ENCODE data around the gene ZNF329. TPM values are rescaled to one million over a fixed set of nuclear protein-coding genes. Genes with fewer than 3 reads are reported as not detected.

The ZNF329 gene
- total and polyA plus RNA-seq, 2 experiments from 2014 or later = 1.8 to 18.4 TPM

DNA sequence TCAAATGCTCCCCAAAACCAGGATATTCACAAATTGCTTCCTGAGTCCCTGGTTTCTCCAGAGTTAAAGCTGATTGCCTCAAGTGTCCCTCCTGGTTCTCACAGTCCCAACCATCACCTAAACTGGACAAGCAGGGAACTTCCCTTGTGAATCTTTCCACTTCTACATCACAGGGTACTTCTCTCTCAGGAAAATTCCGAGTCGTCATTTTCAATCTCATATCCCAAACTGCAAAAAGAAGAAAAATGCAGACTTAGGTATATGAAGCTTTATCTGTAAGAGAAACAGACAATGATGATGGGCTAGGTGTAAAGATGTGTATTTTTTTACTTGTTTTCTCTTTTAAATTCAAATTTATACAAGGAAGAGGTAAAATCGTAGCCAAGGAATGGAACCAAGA lies 21.3 kb downstream of the ZNF329 start:
- Histone ChIP-seq H3K4me3 (no peak overlapping the region), H3K4me1 (ENCODE audit: insufficient read depth) (no peaks in the 10 kb centered on the region), H3K9me2 (replicated peaks; ENCODE audit: insufficient read depth) (no peaks in the 10 kb centered on the region), H4K20me1 (ENCODE audit: insufficient read depth, poor library complexity, severe bottlenecking) (no peaks in the 10 kb centered on the region), H3K36me3 (replicated peaks; ENCODE audit: insufficient read depth, low read depth) (peaks cover 30% of the 10 kb centered on the region), H3K27ac (no peak overlapping the region), H3K4me2 (no peak overlapping the region), H3K9me3 (ENCODE audit: low read depth) (peaks cover 84% of the 10 kb centered on the region), H2AFZ (no peak overlapping the region), H3K79me2 (no peaks in the 10 kb centered on the region), H3K27me3 (no peaks in the 10 kb centered on the region)
- 97% methylated on average over 3 of the region's 3 CpGs for WGBS (ENCODE audit: low lambda C conversion rate, missing lambda C conversion rate)
- TF ChIP-seq, protein P1, sequence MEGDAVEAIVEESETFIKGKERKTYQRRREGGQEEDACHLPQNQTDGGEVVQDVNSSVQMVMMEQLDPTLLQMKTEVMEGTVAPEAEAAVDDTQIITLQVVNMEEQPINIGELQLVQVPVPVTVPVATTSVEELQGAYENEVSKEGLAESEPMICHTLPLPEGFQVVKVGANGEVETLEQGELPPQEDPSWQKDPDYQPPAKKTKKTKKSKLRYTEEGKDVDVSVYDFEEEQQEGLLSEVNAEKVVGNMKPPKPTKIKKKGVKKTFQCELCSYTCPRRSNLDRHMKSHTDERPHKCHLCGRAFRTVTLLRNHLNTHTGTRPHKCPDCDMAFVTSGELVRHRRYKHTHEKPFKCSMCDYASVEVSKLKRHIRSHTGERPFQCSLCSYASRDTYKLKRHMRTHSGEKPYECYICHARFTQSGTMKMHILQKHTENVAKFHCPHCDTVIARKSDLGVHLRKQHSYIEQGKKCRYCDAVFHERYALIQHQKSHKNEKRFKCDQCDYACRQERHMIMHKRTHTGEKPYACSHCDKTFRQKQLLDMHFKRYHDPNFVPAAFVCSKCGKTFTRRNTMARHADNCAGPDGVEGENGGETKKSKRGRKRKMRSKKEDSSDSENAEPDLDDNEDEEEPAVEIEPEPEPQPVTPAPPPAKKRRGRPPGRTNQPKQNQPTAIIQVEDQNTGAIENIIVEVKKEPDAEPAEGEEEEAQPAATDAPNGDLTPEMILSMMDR (IDR thresholded peaks at IDR 0.05; ENCODE audit: poor library complexity) = no peak
- TF ChIP-seq EZH2phosphoT487 (IDR thresholded peaks at IDR 0.05; ENCODE audit: low read depth, severe bottlenecking, unreplicated experiment) = no peak
- TF ChIP-seq EZH2 (IDR thresholded peaks at IDR 0.05; ENCODE audit: borderline replicate concordance) = no peak
- DNase-seq (ENCODE audit: low spot score) = no peak

DNA sequence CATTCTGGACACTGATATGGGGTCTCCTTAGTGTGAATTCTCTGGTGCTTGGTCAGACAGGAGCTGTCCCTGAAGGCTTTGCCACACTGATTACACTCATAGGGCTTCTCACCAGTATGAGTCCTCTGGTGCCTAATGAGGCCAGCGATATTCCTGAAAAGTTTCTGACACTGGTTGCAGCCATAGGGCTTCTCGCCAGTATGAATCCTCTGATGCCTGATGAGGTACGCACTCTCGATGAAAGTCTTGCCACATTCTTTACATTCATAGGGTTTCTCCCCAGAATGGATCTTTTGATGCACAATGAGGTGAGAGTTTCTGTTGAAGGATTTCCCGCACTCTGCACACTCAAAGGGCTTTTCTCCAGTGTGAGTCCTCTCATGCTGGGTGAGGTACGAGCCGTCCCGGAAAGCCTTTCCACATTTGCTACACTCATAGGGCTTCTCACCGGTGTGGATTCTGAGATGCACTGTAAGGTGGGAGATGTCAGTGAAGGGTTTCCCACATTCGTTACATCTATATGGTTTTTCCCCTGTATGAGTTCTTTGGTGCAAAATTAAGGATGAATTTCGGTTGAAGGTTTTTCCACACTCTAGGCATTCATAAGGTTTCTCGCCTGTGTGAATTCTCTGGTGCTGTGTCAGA lies 22.4 kb downstream of the ZNF329 start:
- Histone ChIP-seq H3K79me2 (no peaks in the 10 kb centered on the region), H2AFZ (no peak overlapping the region), H3K4me3 (no peak overlapping the region), H4K20me1 (ENCODE audit: insufficient read depth, poor library complexity, severe bottlenecking) (no peaks in the 10 kb centered on the region), H3K36me3 (replicated peaks; ENCODE audit: insufficient read depth, low read depth) (peaks cover 30% of the 10 kb centered on the region), H3K4me2 (no peak overlapping the region), H3K4me1 (ENCODE audit: insufficient read depth) (no peaks in the 10 kb centered on the region), H3K9me2 (replicated peaks; ENCODE audit: insufficient read depth) (no peaks in the 10 kb centered on the region), H3K27me3 (no peaks in the 10 kb centered on the region), H3K27ac (no peak overlapping the region), H3K9me3 (ENCODE audit: low read depth) (peaks cover 73% of the 10 kb centered on the region)
- DNase-seq (ENCODE audit: low spot score) = no peak
- WGBS (ENCODE audit: low lambda C conversion rate, missing lambda C conversion rate) = 98% methylated on average over 12 of the region's 12 CpGs
- TF ChIP-seq, protein P1 (IDR thresholded peaks at IDR 0.05; ENCODE audit: poor library complexity) = no peak
- TF ChIP-seq EZH2 (IDR thresholded peaks at IDR 0.05; ENCODE audit: borderline replicate concordance) = no peak
- TF ChIP-seq EZH2phosphoT487 (IDR thresholded peaks at IDR 0.05; ENCODE audit: low read depth, severe bottlenecking, unreplicated experiment) = no peak

DNA sequence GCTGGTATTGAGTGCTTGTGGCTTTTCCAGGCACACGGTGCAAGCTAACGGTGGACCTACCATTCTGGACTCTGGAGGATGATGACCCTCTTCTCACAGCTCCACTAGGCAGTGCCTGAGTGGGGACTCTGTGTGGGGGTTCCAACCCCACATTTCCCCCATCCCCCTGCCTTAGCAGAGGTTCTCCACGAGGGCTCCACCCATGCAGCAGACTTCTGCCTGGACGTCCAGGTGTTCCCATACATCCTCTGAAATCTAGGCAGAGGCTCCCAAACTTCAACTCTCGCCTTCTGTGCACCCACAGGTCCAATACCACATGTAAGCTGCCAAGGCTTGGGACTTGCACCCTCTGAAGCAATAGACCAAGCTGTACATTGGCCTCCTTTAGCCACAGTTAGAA lies 27.2 kb downstream of the ZNF329 start:
- Histone ChIP-seq H3K4me2 (no peak overlapping the region), H3K27ac (no peak overlapping the region), H3K79me2 (no peaks in the 10 kb centered on the region), H3K36me3 (replicated peaks; ENCODE audit: insufficient read depth, low read depth) (peaks cover 13% of the 10 kb centered on the region), H2AFZ (no peak overlapping the region), H4K20me1 (ENCODE audit: insufficient read depth, poor library complexity, severe bottlenecking) (no peaks in the 10 kb centered on the region), H3K4me3 (no peak overlapping the region), H3K9me2 (replicated peaks; ENCODE audit: insufficient read depth) (no peaks in the 10 kb centered on the region), H3K27me3 (no peaks in the 10 kb centered on the region), H3K9me3 (ENCODE audit: low read depth) (peaks cover 34% of the 10 kb centered on the region), H3K4me1 (ENCODE audit: insufficient read depth) (no peaks in the 10 kb centered on the region)
- DNase-seq (ENCODE audit: low spot score) = no peak
- no peak for TF ChIP-seq EZH2phosphoT487 (IDR thresholded peaks at IDR 0.05; ENCODE audit: low read depth, severe bottlenecking, unreplicated experiment)
- TF ChIP-seq, protein P1 (IDR thresholded peaks at IDR 0.05; ENCODE audit: poor library complexity) = no peak
- TF ChIP-seq EZH2 (IDR thresholded peaks at IDR 0.05; ENCODE audit: borderline replicate concordance) = no peak
- WGBS (ENCODE audit: low lambda C conversion rate, missing lambda C conversion rate) = 71% methylated on average over 5 of the region's 5 CpGs
